ENCODE data around the gene IRX5.

DNA sequence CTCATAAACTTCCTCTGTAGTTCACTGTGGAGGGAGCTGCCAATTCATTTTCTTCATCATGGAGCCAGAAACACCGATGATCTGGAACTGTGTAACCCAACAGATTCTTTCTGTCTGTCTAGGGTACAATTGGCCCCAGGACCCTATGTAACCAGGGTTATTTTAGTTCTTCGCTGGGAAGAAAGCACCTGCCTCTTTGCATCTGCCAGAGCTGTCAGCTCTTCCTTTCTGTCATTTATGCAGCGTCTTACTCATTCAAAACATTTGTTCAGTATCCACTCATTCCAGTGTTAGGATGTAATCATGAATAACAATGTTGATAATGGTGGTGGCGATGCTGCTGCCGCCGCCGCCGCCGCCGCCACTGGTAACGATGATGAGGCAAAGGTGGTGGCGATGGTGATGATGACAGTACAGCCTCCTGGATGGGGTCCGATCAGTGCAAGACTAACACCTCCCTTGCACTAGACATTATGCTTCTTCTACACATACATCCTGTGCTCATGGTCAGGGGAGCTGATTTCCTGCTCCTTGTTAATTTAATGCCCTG, 46.1 kb downstream of the IRX5 start:
- TF ChIP-seq, protein P1, sequence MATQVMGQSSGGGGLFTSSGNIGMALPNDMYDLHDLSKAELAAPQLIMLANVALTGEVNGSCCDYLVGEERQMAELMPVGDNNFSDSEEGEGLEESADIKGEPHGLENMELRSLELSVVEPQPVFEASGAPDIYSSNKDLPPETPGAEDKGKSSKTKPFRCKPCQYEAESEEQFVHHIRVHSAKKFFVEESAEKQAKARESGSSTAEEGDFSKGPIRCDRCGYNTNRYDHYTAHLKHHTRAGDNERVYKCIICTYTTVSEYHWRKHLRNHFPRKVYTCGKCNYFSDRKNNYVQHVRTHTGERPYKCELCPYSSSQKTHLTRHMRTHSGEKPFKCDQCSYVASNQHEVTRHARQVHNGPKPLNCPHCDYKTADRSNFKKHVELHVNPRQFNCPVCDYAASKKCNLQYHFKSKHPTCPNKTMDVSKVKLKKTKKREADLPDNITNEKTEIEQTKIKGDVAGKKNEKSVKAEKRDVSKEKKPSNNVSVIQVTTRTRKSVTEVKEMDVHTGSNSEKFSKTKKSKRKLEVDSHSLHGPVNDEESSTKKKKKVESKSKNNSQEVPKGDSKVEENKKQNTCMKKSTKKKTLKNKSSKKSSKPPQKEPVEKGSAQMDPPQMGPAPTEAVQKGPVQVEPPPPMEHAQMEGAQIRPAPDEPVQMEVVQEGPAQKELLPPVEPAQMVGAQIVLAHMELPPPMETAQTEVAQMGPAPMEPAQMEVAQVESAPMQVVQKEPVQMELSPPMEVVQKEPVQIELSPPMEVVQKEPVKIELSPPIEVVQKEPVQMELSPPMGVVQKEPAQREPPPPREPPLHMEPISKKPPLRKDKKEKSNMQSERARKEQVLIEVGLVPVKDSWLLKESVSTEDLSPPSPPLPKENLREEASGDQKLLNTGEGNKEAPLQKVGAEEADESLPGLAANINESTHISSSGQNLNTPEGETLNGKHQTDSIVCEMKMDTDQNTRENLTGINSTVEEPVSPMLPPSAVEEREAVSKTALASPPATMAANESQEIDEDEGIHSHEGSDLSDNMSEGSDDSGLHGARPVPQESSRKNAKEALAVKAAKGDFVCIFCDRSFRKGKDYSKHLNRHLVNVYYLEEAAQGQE (IDR thresholded peaks at IDR 0.05; ENCODE audit: borderline replicate concordance): no peak
- TF ChIP-seq EP300 (conservative IDR thresholded peaks at IDR 0.05; ENCODE audit: poor library complexity, severe bottlenecking): no peak
- no peak for TF ChIP-seq EZH2 (IDR thresholded peaks at IDR 0.05; ENCODE audit: borderline replicate concordance, insufficient read depth, low read length, poor library complexity, severe bottlenecking)
- TF ChIP-seq RAD21 (conservative IDR thresholded peaks at IDR 0.05): no peak
- TF ChIP-seq CTCF (IDR thresholded peaks at IDR 0.05; ENCODE audit: poor library complexity, severe bottlenecking): no peak
- no peak for TF ChIP-seq TAF1 (IDR thresholded peaks at IDR 0.05; ENCODE audit: low read depth)
- no peak for TF ChIP-seq POLR2AphosphoS5 (IDR thresholded peaks at IDR 0.05)
- TF ChIP-seq MXI1 (conservative IDR thresholded peaks at IDR 0.05; ENCODE audit: poor library complexity, severe bottlenecking): no peak
- TF ChIP-seq SMC3 (conservative IDR thresholded peaks at IDR 0.05; ENCODE audit: poor library complexity): no peak

Data from neural cell (in vitro differentiated cells).